K562 (cell line): ENCODE measurements around the gene MLLT6. TPM values are rescaled to one million over a fixed set of nuclear protein-coding genes. Genes with fewer than 3 reads are reported as not detected.

Experiments used
- CBX3 ChIP-seq, 2 experiments: IDR thresholded peaks; 1 replicate in 1 of 2; 2 replicates in 1 of 2; pipeline ENCODE4 v1.6.1; 2012; ENCODE audit warnings: inconsistent platforms in 2 of 2, low read length in 2 of 2, borderline replicate concordance in 1 of 2, control low read depth in 1 of 2
- CBX5 ChIP-seq: IDR thresholded peaks from 2 replicates; pipeline ENCODE4 v1.6.1; 2014; ENCODE audit warnings: low read depth, borderline replicate concordance
- CCAR2 ChIP-seq: fragments of 200-400 bp; formaldehyde crosslinking; IDR thresholded peaks from 2 replicates; pipeline ENCODE4 v1.6.1; 2017; ENCODE audit warnings: mild to moderate bottlenecking, low read depth, low read length
- CHD2 ChIP-seq: IDR thresholded peaks from 2 replicates; pipeline ENCODE4 v1.6.1; 2011; ENCODE audit warnings: low read depth, low read length
- ELF1 ChIP-seq: fragments of 200-800 bp; sonication (Bioruptor generic); IDR thresholded peaks from 2 replicates; pipeline ENCODE4 v1.6.1; 2016; ENCODE audit warnings: missing genetic modification characterization, missing compliant biosample characterization
- GATAD2B ChIP-seq: fragments of 450-650 bp; IDR thresholded peaks from 2 replicates; pipeline ENCODE4 v1.6.1; 2017; ENCODE audit warnings: mild to moderate bottlenecking, borderline replicate concordance
- HDAC1 ChIP-seq, 2 experiments: fragments of 450-650 bp; IDR thresholded peaks; 2 replicates each; pipeline ENCODE4 v1.6.1; 2016 to 2017; ENCODE audit warnings: inconsistent platforms in 1 of 2, mild to moderate bottlenecking in 1 of 2, moderate library complexity in 1 of 2
- KDM2B ChIP-seq: fragments of 250-450 bp; sonication (Bioruptor Pico); IDR thresholded peaks from 2 replicates; pipeline ENCODE4 v1.8.0; 2021; ENCODE audit warnings: mild to moderate bottlenecking, moderate library complexity
- NFIC ChIP-seq: fragments of 450-650 bp; IDR thresholded peaks from 2 replicates; pipeline ENCODE4 v1.6.1; 2017; ENCODE audit warnings: mild to moderate bottlenecking, inconsistent platforms
- OTX1 ChIP-seq: fragments of 450-650 bp; formaldehyde crosslinking; IDR thresholded peaks from 2 replicates; pipeline ENCODE4 v1.4.0; 2022; ENCODE audit warnings: mild to moderate bottlenecking
- PHB ChIP-seq: fragments of 250-450 bp; sonication (Bioruptor Pico); IDR thresholded peaks from 2 replicates; pipeline ENCODE4 v1.5.0; 2021
- SMARCC2 ChIP-seq: fragments of 450-650 bp; IDR thresholded peaks from 2 replicates; pipeline ENCODE4 v1.6.1; 2017; ENCODE audit warnings: antibody characterized with exemption, moderate library complexity, mild to moderate bottlenecking, low read depth
- SNIP1 ChIP-seq: fragments of 450-650 bp; IDR thresholded peaks from 2 replicates; pipeline ENCODE4 v1.7.1; 2017; ENCODE audit warnings: low read depth, mild to moderate bottlenecking
- SUPT5H ChIP-seq: fragments of 450-650 bp; IDR thresholded peaks from 2 replicates; pipeline ENCODE4 v1.6.1; 2016
- TAF9B ChIP-seq: fragments of 450-650 bp; IDR thresholded peaks from 2 replicates; pipeline ENCODE4 v1.6.1; 2018; ENCODE audit warnings: mild to moderate bottlenecking; ENCODE audit not compliant: partially characterized antibody
- TAL1 ChIP-seq: fragments of 450-650 bp; IDR thresholded peaks from 2 replicates; pipeline ENCODE4 v1.6.1; 2016; ENCODE audit warnings: mild to moderate bottlenecking
- TCF7 ChIP-seq: sonication (generic); IDR thresholded peaks from 2 replicates; pipeline ENCODE4 v1.6.1; 2016; ENCODE audit warnings: antibody characterized with exemption, borderline replicate concordance
- TFAM ChIP-seq: fragments of 250-450 bp; sonication (Bioruptor Pico); conservative IDR thresholded peaks from 2 replicates; pipeline ENCODE4 v1.5.0; 2021; ENCODE audit warnings: mild to moderate bottlenecking, moderate library complexity
- ZFP1 ChIP-seq: fragments of 450-650 bp; formaldehyde crosslinking; IDR thresholded peaks from 2 replicates; pipeline ENCODE4 v1.4.0; 2020; ENCODE audit warnings: mild to moderate bottlenecking, mixed read lengths
- ZFP36 ChIP-seq: fragments of 150-350 bp; IDR thresholded peaks from 2 replicates; pipeline ENCODE4 v1.6.1; 2018; ENCODE audit warnings: low read length, low read depth; ENCODE audit not compliant: partially characterized antibody
- ZNF143 ChIP-seq: sonication (generic); formaldehyde crosslinking; IDR thresholded peaks from 2 replicates; pipeline ENCODE4 v1.9.0; 2022; ENCODE audit warnings: mild to moderate bottlenecking, missing genetic modification reagents
- ZNF780A ChIP-seq: fragments of 250-450 bp; sonication (Bioruptor Pico); IDR thresholded peaks from 2 replicates; pipeline ENCODE4 v1.5.0; 2021; ENCODE audit warnings: mild to moderate bottlenecking
- polyA plus RNA-seq, 8 experiments: library from polyadenylated mRNA; depleted of rRNA in 4 of 8; stranded (reverse) in 5 of 8; unstranded in 3 of 8; fragments of >200 nt; fragmentation: Nextera tagmentation in 2 of 8; fragmentation: Illumina TruSeq in 1 of 8; extraction: Ambion mirVana in 2 of 8; extraction: Trizol in 1 of 8; gene quantifications; 2 replicates each; pipeline versions ENCODE4 v1.2.1 to v1.2.3, GENCODE V29; 2011 to 2014; ENCODE audit warnings: inconsistent platforms in 1 of 8, missing spikeins in 1 of 8
- total RNA-seq, 7 experiments: library from RNA; depleted of rRNA in 6 of 7; stranded (reverse); fragments of >200 nt in 6 of 7; fragmentation: Illumina TruSeq in 2 of 7; extraction: Trizol in 2 of 7; gene quantifications; 2 replicates each; pipeline versions ENCODE4 v1.2.1 to v1.2.3, GENCODE V29; 2011 to 2021; ENCODE audit warnings: low replicate concordance in 1 of 7
- TF ChIP-seq, protein P1 (sequence below): fragments of 250-450 bp; sonication (Bioruptor Pico); IDR thresholded peaks from 2 replicates; pipeline ENCODE4 v1.4.0; 2020; ENCODE audit warnings: mild to moderate bottlenecking, moderate library complexity, borderline replicate concordance
- TF ChIP-seq, protein P2 (sequence below): fragments of 450-650 bp; formaldehyde crosslinking; IDR thresholded peaks from 2 replicates; pipeline ENCODE4 v1.4.0; 2022; ENCODE audit warnings: mild to moderate bottlenecking, moderate library complexity
- TF ChIP-seq, protein P3 (sequence below), 2 experiments: fragments of 450-650 bp in 1 of 2; sonication (generic) in 1 of 2; formaldehyde crosslinking in 1 of 2; IDR thresholded peaks in 1 of 2; conservative IDR thresholded peaks in 1 of 2; 2 replicates each; pipeline versions ENCODE4 v1.6.1 to v1.8.1; 2016 to 2023; ENCODE audit warnings: mild to moderate bottlenecking in 2 of 2, moderate library complexity in 2 of 2, inconsistent platforms in 1 of 2, missing genetic modification reagents in 1 of 2

Gene MLLT6
- total and polyA plus RNA-seq, 9 of the 15 experiments (the other 6 are each of a cell fraction or from before 2014, with no cell fraction given), result 3.1 to 71.7 (median 30.0) TPM

DNA sequence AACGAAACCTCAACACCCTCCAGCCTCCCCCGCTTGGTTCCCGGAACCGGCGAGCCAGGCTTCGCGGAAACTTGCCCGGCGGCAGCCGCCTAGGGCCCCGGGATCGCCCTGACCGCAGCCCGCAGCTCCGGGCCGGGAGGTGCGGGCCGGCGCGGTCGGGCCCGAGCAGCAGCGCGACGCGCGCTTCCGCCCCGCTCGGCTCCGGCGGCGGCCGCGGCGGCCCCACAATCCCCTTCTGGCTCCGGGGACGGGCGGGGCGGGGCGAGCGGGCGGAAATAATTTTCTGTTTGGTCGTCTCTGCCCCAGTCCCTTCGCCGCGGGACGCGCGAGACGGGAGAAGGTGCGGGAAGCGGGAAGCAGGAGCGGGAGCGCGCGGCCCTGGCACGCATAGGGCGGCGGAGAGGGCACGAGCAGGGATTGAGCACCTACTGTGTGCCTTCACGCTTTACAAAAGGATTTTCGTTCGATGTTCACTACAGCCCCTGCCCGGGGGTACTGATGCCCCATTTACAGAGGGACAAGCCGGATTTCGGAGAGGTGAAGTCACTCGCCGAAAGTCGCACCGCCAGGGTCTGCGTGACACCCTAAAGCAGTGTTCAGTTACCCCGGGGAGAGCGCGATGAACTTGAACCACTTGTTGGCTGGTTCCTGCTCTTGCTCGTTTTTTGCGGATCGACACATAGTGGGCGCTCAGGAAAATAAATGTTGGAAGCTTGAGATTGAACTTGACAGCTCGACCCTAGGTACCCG lies 2.7 kb upstream of the MLLT6 start (continued):
- TF ChIP-seq OTX1 (CRISPR knock-in tag) (no peak), PHB (no peak), HDAC1 (IDR thresholded peaks at IDR 0.05) (no peak; a peak in 1 of 4 replicates), NFIC (0 out of 2 replicates have a peak, but pooled peaks have one; percentile 35), GATAD2B (peak; percentile 81; the same call in 1 of the 2 replicates), CHD2 (peak; percentile 95), CBX3 (IDR thresholded peaks at IDR 0.05; ENCODE audit: borderline replicate concordance in 1 of 2, low read length in 2 of 2) (peak in 1 of 2 experiments; percentile 14; a peak in 1 of 3 replicates), ZFP1 (CRISPR knock-in tag) (no peak), TAF9B (no peak), CBX5 (no peak), SMARCC2 (no peak), CCAR2 (no peak), TFAM (CRISPR knock-in tag) (no peak), ZFP36 (no peak), ZNF143 (CRISPR knock-in tag) (peak; percentile 18; the same call in 1 of the 2 replicates), SUPT5H (peak; percentile 85), ZNF780A (CRISPR knock-in tag) (no peak), ELF1 (tag) (peak; percentile 93), TCF7 (no peak), KDM2B (CRISPR knock-in tag) (0 out of 2 replicates have a peak, but pooled peaks have one; percentile 74), SNIP1 (no peak), TAL1 (no peak)
- TF ChIP-seq, protein P1, sequence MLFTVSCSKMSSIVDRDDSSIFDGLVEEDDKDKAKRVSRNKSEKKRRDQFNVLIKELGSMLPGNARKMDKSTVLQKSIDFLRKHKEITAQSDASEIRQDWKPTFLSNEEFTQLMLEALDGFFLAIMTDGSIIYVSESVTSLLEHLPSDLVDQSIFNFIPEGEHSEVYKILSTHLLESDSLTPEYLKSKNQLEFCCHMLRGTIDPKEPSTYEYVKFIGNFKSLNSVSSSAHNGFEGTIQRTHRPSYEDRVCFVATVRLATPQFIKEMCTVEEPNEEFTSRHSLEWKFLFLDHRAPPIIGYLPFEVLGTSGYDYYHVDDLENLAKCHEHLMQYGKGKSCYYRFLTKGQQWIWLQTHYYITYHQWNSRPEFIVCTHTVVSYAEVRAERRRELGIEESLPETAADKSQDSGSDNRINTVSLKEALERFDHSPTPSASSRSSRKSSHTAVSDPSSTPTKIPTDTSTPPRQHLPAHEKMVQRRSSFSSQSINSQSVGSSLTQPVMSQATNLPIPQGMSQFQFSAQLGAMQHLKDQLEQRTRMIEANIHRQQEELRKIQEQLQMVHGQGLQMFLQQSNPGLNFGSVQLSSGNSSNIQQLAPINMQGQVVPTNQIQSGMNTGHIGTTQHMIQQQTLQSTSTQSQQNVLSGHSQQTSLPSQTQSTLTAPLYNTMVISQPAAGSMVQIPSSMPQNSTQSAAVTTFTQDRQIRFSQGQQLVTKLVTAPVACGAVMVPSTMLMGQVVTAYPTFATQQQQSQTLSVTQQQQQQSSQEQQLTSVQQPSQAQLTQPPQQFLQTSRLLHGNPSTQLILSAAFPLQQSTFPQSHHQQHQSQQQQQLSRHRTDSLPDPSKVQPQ (CRISPR knock-in tag), result no peak
- TF ChIP-seq, protein P2, sequence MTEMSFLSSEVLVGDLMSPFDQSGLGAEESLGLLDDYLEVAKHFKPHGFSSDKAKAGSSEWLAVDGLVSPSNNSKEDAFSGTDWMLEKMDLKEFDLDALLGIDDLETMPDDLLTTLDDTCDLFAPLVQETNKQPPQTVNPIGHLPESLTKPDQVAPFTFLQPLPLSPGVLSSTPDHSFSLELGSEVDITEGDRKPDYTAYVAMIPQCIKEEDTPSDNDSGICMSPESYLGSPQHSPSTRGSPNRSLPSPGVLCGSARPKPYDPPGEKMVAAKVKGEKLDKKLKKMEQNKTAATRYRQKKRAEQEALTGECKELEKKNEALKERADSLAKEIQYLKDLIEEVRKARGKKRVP (CRISPR knock-in tag), result no peak
- TF ChIP-seq, protein P3, sequence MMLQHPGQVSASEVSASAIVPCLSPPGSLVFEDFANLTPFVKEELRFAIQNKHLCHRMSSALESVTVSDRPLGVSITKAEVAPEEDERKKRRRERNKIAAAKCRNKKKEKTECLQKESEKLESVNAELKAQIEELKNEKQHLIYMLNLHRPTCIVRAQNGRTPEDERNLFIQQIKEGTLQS (IDR thresholded peaks at IDR 0.05), result peak; percentile 24; the same call in 1 of the 2 replicates
- TF ChIP-seq, protein P3 (CRISPR knock-in tag; conservative IDR thresholded peaks at IDR 0.05), result no peak
